DND-41 (cell line): ENCODE measurements around the gene SLC6A18.

Experiments used
- EZH2 ChIP-seq: IDR thresholded peaks from 3 replicates; pipeline ENCODE4 v1.6.1; 2012; ENCODE audit warnings: borderline replicate concordance, low read depth, mild to moderate bottlenecking, moderate library complexity, low read length, inconsistent platforms; ENCODE audit not compliant: severe bottlenecking
- TF ChIP-seq, protein P1 (sequence below): IDR thresholded peaks from 2 replicates; pipeline ENCODE4 v1.5.1; 2012; ENCODE audit warnings: borderline replicate concordance, low read length, moderate library complexity, mild to moderate bottlenecking; ENCODE audit not compliant: poor library complexity, severe bottlenecking; ENCODE audit errors: extremely low read depth

DNA sequence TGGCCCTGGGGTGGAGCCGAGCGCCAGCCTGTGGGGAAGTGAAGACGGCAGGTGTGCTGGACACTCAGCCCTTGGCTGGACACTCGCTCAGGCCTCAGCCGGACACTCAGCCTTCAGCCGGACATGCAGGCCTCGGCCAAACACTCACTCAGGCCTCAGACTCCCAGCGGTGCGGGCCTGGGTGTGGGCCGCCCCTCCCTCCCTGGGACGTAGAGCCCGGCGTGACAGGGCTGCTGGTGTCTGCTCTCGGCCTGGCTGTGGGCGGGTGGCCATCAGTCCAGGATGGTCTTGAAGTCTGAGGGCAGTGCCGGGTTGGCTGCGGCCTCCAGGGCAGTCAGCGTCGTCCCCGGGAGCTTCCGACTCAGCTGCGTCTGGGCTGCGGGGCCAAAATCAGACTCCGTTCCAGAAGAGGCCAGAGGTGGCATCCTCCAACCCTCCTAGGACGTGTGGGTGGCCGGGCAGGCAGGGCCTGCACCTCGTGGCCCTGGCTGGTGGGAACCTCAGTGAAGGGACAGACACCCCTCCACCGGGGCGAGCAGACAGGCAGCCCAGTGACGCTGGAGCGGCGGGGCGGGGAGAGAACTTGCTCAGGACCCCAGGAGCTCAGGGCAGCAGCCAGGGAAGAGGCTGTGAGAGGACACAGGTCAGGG is 28.4 kb downstream of the SLC6A18 start:
- TF ChIP-seq, protein P1, sequence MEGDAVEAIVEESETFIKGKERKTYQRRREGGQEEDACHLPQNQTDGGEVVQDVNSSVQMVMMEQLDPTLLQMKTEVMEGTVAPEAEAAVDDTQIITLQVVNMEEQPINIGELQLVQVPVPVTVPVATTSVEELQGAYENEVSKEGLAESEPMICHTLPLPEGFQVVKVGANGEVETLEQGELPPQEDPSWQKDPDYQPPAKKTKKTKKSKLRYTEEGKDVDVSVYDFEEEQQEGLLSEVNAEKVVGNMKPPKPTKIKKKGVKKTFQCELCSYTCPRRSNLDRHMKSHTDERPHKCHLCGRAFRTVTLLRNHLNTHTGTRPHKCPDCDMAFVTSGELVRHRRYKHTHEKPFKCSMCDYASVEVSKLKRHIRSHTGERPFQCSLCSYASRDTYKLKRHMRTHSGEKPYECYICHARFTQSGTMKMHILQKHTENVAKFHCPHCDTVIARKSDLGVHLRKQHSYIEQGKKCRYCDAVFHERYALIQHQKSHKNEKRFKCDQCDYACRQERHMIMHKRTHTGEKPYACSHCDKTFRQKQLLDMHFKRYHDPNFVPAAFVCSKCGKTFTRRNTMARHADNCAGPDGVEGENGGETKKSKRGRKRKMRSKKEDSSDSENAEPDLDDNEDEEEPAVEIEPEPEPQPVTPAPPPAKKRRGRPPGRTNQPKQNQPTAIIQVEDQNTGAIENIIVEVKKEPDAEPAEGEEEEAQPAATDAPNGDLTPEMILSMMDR, result no peak
- no peak for TF ChIP-seq EZH2
